OCI-LY1 (cell line): ENCODE data around the gene SMIM33.

Source experiments
- EZH2 ChIP-seq: fragments of 200-600 bp; sonication (generic), shearing (Covaris generic); IDR thresholded peaks from 2 replicates; pipeline ENCODE4 v1.8.0; 2017; ENCODE audit warnings: borderline replicate concordance, mixed run types, mild to moderate bottlenecking, antibody characterized with exemption, low read length, moderate library complexity, mixed read lengths
- TF ChIP-seq, protein P1 (sequence below): fragments of 200-600 bp; sonication (generic), shearing (Covaris generic); IDR thresholded peaks from 2 replicates; pipeline ENCODE4 v1.5.1; 2017; ENCODE audit warnings: mild to moderate bottlenecking, antibody characterized with exemption, low read length, moderate library complexity, mixed read lengths

DNA sequence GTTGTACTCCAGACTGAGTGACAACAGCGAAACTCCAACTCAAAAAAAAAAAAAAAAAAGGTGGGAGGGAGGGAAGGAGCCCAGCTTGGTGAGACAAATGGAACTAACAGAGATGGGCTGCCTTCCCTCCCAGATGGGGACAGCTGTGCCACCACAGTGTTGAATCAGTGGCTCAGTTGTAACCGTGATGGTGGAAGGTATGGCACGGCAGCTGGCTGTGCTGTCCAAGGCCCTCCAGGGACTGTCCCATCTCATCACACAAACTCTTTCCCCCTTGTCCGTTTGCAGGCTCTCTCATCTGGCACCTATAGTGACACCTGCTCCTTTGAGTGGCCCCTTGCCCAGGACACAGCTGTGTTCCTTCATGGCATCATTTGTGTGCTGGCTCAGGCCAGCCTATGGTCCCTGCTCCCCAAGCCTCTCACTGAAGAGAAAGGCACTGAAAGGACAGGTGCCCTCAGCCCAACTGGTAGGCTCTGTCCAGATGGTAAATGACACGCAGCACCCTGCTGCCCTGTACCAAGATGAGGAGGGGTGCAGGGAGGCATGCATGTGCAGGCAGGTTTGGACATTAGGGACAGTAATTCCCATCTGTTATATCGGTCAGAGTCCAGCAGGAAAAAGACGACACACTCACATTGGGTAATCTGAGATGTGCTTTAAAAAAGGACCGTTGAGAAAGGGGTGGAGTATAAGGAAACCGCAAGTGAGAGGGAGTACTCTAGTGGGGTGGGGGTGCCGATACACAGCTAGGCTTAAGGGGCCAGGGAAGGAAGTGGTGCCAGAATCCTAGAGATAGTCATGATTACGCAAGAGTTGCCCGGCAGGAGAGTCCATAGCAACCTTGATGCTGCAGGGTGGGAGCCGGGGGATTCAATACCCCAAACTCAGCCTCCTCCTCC lies 4.3 kb downstream of the SMIM33 start:
- TF ChIP-seq, protein P1, sequence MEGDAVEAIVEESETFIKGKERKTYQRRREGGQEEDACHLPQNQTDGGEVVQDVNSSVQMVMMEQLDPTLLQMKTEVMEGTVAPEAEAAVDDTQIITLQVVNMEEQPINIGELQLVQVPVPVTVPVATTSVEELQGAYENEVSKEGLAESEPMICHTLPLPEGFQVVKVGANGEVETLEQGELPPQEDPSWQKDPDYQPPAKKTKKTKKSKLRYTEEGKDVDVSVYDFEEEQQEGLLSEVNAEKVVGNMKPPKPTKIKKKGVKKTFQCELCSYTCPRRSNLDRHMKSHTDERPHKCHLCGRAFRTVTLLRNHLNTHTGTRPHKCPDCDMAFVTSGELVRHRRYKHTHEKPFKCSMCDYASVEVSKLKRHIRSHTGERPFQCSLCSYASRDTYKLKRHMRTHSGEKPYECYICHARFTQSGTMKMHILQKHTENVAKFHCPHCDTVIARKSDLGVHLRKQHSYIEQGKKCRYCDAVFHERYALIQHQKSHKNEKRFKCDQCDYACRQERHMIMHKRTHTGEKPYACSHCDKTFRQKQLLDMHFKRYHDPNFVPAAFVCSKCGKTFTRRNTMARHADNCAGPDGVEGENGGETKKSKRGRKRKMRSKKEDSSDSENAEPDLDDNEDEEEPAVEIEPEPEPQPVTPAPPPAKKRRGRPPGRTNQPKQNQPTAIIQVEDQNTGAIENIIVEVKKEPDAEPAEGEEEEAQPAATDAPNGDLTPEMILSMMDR: no peak
- no peak for TF ChIP-seq EZH2
